ENCODE results near the gene RSF1. TPM values are rescaled to one million over a fixed set of nuclear protein-coding genes. Genes with fewer than 3 reads are reported as not detected.
A peak's percentile ranks its signal among the peaks of the same experiment; 100 is the strongest.

RSF1 gene
- total RNA-seq, 1 donor from 2014 or later, result 65.2 TPM

GRCh38 chr11:77672264-77672663 is 148.3 kb downstream of the RSF1 start:
- DNase-seq (ENCODE audit: low spot score), result peak; percentile 97

- DNase-seq (ENCODE audit: low spot score), result no peak
Measured at GRCh38 chr11:77669848-77670511, 150.5 kb downstream of the RSF1 start.

- DNase-seq (ENCODE audit: low spot score), result no peak
Measured at GRCh38 chr11:77668760-77669159, 151.8 kb downstream of the RSF1 start.

GRCh38 chr11:77665240-77665965 is 155.1 kb downstream of the RSF1 start:
- no peak for DNase-seq (ENCODE audit: low spot score)

- no peak for DNase-seq (ENCODE audit: low spot score)
Measured at GRCh38 chr11:77661670-77662069, 158.9 kb downstream of the RSF1 start.

- DNase-seq (ENCODE audit: low spot score), result no peak
Measured at GRCh38 chr11:77660947-77661346, 159.6 kb downstream of the RSF1 start.

- DNase-seq (ENCODE audit: low spot score), result peak; percentile 75
Measured at GRCh38 chr11:77658213-77659013, 162.1 kb downstream of the RSF1 start.

GRCh38 chr11:77656362-77656761 is 164.2 kb downstream of the RSF1 start:
- no peak for DNase-seq (ENCODE audit: low spot score)

GRCh38 chr11:77654770-77655434 is 165.6 kb downstream of the RSF1 start:
- no peak for DNase-seq (ENCODE audit: low spot score)

- no peak for DNase-seq (ENCODE audit: low spot score)
Measured at GRCh38 chr11:77650123-77650522, 170.4 kb downstream of the RSF1 start.

GRCh38 chr11:77647654-77648305 is 172.7 kb downstream of the RSF1 start:
- DNase-seq (ENCODE audit: low spot score), result no peak

- DNase-seq (ENCODE audit: low spot score), result no peak
Measured at GRCh38 chr11:77644887-77645286, 175.6 kb downstream of the RSF1 start.

- DNase-seq (ENCODE audit: low spot score), result no peak
Measured at GRCh38 chr11:77642228-77642627, 178.3 kb downstream of the RSF1 start.

GRCh38 chr11:77637345-77638165 is 183.0 kb downstream of the RSF1 start, which contains the start of gene CLNS1A:
Gene CLNS1A, minus strand, starts transcription at chr11:77637794. Its CDS starts 80 bp downstream, at chr11:77637714.
- DNase-seq (ENCODE audit: low spot score), result peak; percentile 95

GRCh38 chr11:77636731-77637344 is 183.7 kb downstream of the RSF1 start:
- DNase-seq (ENCODE audit: low spot score), result no peak

- peak; percentile 95 for DNase-seq (ENCODE audit: low spot score)
Measured at GRCh38 chr11:77633926-77634325, 186.6 kb downstream of the RSF1 start.

- DNase-seq (ENCODE audit: low spot score), result no peak
Measured at GRCh38 chr11:77630157-77630710, 190.3 kb downstream of the RSF1 start.

GRCh38 chr11:77619576-77620198 is 200.8 kb downstream of the RSF1 start:
- peak; percentile 44 for DNase-seq (ENCODE audit: low spot score)

GRCh38 chr11:77617892-77618291 is 202.6 kb downstream of the RSF1 start:
- no peak for DNase-seq (ENCODE audit: low spot score)

All from umbilical cord (tissue), 2 donors.